Loucy (cell line): Measurements from ENCODE around the gene CYBB.

ENCODE experiments used
- H2AFZ ChIP-seq: fragments of 200-600 bp; sonication (generic); 2 replicates; pipeline ENCODE4 v1.6.0; 2016; ENCODE audit warnings: antibody characterized with exemption, mild to moderate bottlenecking, low read length, moderate library complexity
- H3F3A ChIP-seq: fragments of 200-600 bp; 2 replicates; pipeline ENCODE4 v1.6.0; 2016; ENCODE audit warnings: antibody characterized with exemption, low read depth, mild to moderate bottlenecking
- H3K27me3 ChIP-seq: fragments of 200-600 bp; sonication (generic); 2 replicates; pipeline ENCODE4 v1.6.1; 2014; ENCODE audit warnings: low read length, mild to moderate bottlenecking; ENCODE audit not compliant: insufficient read depth, poor library complexity, severe bottlenecking
- H3K36me3 ChIP-seq: fragments of 200-600 bp; sonication (generic); 2 replicates; pipeline ENCODE4 v1.6.1; 2016; ENCODE audit warnings: low read length; ENCODE audit not compliant: insufficient read depth
- H3K4me1 ChIP-seq: fragments of 200-600 bp; sonication (generic); 2 replicates; pipeline ENCODE4 v1.5.1; 2014; ENCODE audit warnings: low read length, mild to moderate bottlenecking; ENCODE audit not compliant: insufficient read depth, poor library complexity, severe bottlenecking
- H3K4me2 ChIP-seq: fragments of 200-600 bp; sonication (generic); 2 replicates; pipeline ENCODE4 v1.6.0; 2014; ENCODE audit warnings: antibody characterized with exemption, low read length, low read depth, mild to moderate bottlenecking; ENCODE audit not compliant: poor library complexity, severe bottlenecking
- H3K4me3 ChIP-seq: fragments of 200-600 bp; sonication (generic); 2 replicates; pipeline ENCODE4 v1.5.1; 2014; ENCODE audit warnings: low read length, mild to moderate bottlenecking, mixed read lengths; ENCODE audit not compliant: poor library complexity, severe bottlenecking
- H3K79me2 ChIP-seq: fragments of 200-600 bp; sonication (generic); 2 replicates; pipeline ENCODE4 v1.6.1; 2014; ENCODE audit warnings: low read length; ENCODE audit not compliant: insufficient read depth
- H3K9ac ChIP-seq: fragments of 200-600 bp; sonication (generic); 2 replicates; pipeline ENCODE4 v1.6.0; 2014; ENCODE audit warnings: mild to moderate bottlenecking, low read depth, low read length, moderate library complexity; ENCODE audit not compliant: poor library complexity, severe bottlenecking
- H3K9me2 ChIP-seq: fragments of 200-600 bp; sonication (generic); replicated peaks from 2 replicates; pipeline ENCODE4 v1.6.1; 2016; ENCODE audit warnings: low read depth, low read length, mixed read lengths
- H3K9me3 ChIP-seq: fragments of 200-600 bp; sonication (generic); 2 replicates; pipeline ENCODE4 v1.6.1; 2014; ENCODE audit warnings: mild to moderate bottlenecking, antibody characterized with exemption, low read length, low read depth; ENCODE audit not compliant: insufficient read depth
- H4K20me1 ChIP-seq: fragments of 200-600 bp; sonication (generic); 2 replicates; pipeline ENCODE4 v1.6.0; 2014; ENCODE audit warnings: antibody characterized with exemption, low read length, mild to moderate bottlenecking; ENCODE audit not compliant: insufficient read depth, poor library complexity, severe bottlenecking
- CTCF ChIP-seq: fragments of 200-600 bp; sonication (generic); conservative IDR thresholded peaks from 2 replicates; pipeline ENCODE4 v1.5.1; 2014; ENCODE audit warnings: mild to moderate bottlenecking, antibody characterized with exemption, low read length
- EZH2phosphoT487 ChIP-seq: fragments of 200-600 bp; IDR thresholded peaks from 2 replicates; pipeline ENCODE4 v1.6.1; 2018; ENCODE audit warnings: antibody characterized with exemption, mild to moderate bottlenecking, moderate library complexity, borderline replicate concordance

The CYBB gene

GRCh38 chrX:37846141-37846540 is 66.3 kb downstream of the CYBB start:
- no peak overlapping the region for H2AFZ ChIP-seq

GRCh38 chrX:37846558-37846933 is 66.7 kb downstream of the CYBB start:
- Histone ChIP-seq H2AFZ (peak overlapping the region; percentile 95), H3K36me3 (no peaks in the 10 kb centered on the region), H3K9me3 (no peaks in the 10 kb centered on the region), H3K4me2 (peak overlapping the region; percentile 81), H3K4me3 (peak overlapping the region; percentile 85), H3K27me3 (no peaks in the 10 kb centered on the region), H3K9me2 (no peaks in the 10 kb centered on the region), H3K79me2 (no peaks in the 10 kb centered on the region), H3F3A (no peaks in the 10 kb centered on the region), H4K20me1 (no peaks in the 10 kb centered on the region), H3K9ac (peak overlapping the region; percentile 72), H3K4me1 (peaks cover 7% of the 10 kb centered on the region)
- no peak for TF ChIP-seq CTCF
- no peak for TF ChIP-seq EZH2phosphoT487

More at GRCh38 chrX:37846141-37846540, 66.3 kb downstream of the CYBB start:
- H4K20me1 ChIP-seq: no peaks in the 10 kb centered on the region
- no peaks in the 10 kb centered on the region for H3K27me3 ChIP-seq
- peak overlapping the region; percentile 72 for H3K9ac ChIP-seq
- no peaks in the 10 kb centered on the region for H3K36me3 ChIP-seq
- no peaks in the 10 kb centered on the region for H3K9me2 ChIP-seq
- no peaks in the 10 kb centered on the region for H3K79me2 ChIP-seq
- H3K4me3 ChIP-seq: peak overlapping the region; percentile 85
- peaks cover 7% of the 10 kb centered on the region for H3K4me1 ChIP-seq
- TF ChIP-seq EZH2phosphoT487 (no peak), CTCF (no peak)
- no peaks in the 10 kb centered on the region for H3F3A ChIP-seq
- peak overlapping the region; percentile 81 for H3K4me2 ChIP-seq
- H3K9me3 ChIP-seq: no peaks in the 10 kb centered on the region

- peaks cover 7% of the 10 kb centered on the region for H3K4me1 ChIP-seq
- H3K9ac ChIP-seq: peak within 1 kb of the TSS; percentile 72
- H3K79me2 ChIP-seq: no peaks in the 10 kb centered on the region
- H3K27me3 ChIP-seq: no peaks in the 10 kb centered on the region
- peak within 1 kb of the TSS; percentile 95 for H2AFZ ChIP-seq
- H4K20me1 ChIP-seq: no peaks in the 10 kb centered on the region
- H3F3A ChIP-seq: no peaks in the 10 kb centered on the region
- no peaks in the 10 kb centered on the region for H3K9me3 ChIP-seq
- H3K4me3 ChIP-seq: peak within 1 kb of the TSS; percentile 85
- H3K36me3 ChIP-seq: no peaks in the 10 kb centered on the region
- no peaks in the 10 kb centered on the region for H3K9me2 ChIP-seq
- TF ChIP-seq CTCF (no peak), EZH2phosphoT487 (no peak)
- H3K4me2 ChIP-seq: peak within 1 kb of the TSS; percentile 81
Measured at GRCh38 chrX:37846934-37847732, 67.3 kb downstream of the CYBB start, which contains the start of gene DYNLT3. Gene DYNLT3, minus strand, starts transcription at chrX:37847571. Its CDS starts 61 bp downstream, at chrX:37847510.
